ENCODE results near the gene BOD1L2.

GRCh38 chr18:57194622-57195021, 47.7 kb downstream of the BOD1L2 start:
- TF ChIP-seq CTCF (IDR thresholded peaks at IDR 0.05) (no peak), POLR2A (IDR thresholded peaks at IDR 0.05) (no peak)
